Right lobe of liver (tissue), 6 donors: Measurements from ENCODE around the gene C1orf53. TPM values are rescaled to one million over a fixed set of nuclear protein-coding genes. Genes with fewer than 3 reads are reported as not detected.
"Not testable (repeated sequence)": the region's sequence is repeated elsewhere in the genome, so short reads cannot be mapped to it uniquely, and the experiment has no call there.

Source experiments
- ATAC-seq, 4 donors: fragments of 200-7000 bp; cut with Tn5 transposase; one replicate each; pipeline ENCODE4 v1.9.1; 2020; ENCODE audit warnings: mild to moderate bottlenecking in 4 of 4, moderate library complexity in 4 of 4
- DNase-seq, 3 donors: peaks; one replicate each; pipeline ENCODE4 v3.0.0-alpha.2; 2020
- H3K27ac ChIP-seq, 3 donors: fragments of 200-600 bp; one replicate each; pipeline ENCODE4 v1.8.0; 2022
- H3K27me3 ChIP-seq, 2 donors: fragments of 200-600 bp; one replicate each; pipeline ENCODE4 v1.8.0; 2022
- H3K36me3 ChIP-seq, 4 donors: fragments of 200-600 bp; sonication (generic) in 1 of 4; one replicate each; pipeline versions ENCODE4 v1.5.1 to v1.8.0; 2017 to 2022; ENCODE audit warnings: control low read depth in 1 of 4
- H3K4me1 ChIP-seq, 4 donors: fragments of 200-600 bp; sonication (generic) in 1 of 4; one replicate each; pipeline versions ENCODE4 v1.5.1 to v1.8.0; 2017 to 2022; ENCODE audit warnings: control low read depth in 1 of 4
- H3K4me3 ChIP-seq, 3 donors: fragments of 200-600 bp; one replicate each; pipeline ENCODE4 v1.8.0; 2022
- H3K9me3 ChIP-seq, 4 donors: fragments of 200-600 bp; sonication (generic) in 1 of 4; one replicate each; pipeline versions ENCODE4 v1.5.1 to v1.8.0; 2017 to 2022; ENCODE audit warnings: control low read depth in 1 of 4
- CTCF ChIP-seq, 4 donors: fragments of 200-600 bp in 3 of 4; fragments of 450-650 bp in 1 of 4; IDR thresholded peaks; one replicate each; pipeline versions ENCODE4 v1.5.1 to v1.8.0; 2016 to 2022; ENCODE audit warnings: antibody characterized with exemption in 4 of 4, mild to moderate bottlenecking in 2 of 4
- POLR2A ChIP-seq: fragments of 450-650 bp; IDR thresholded peaks from one replicate; pipeline ENCODE4 v1.6.1; 2017; ENCODE audit warnings: antibody characterized with exemption, mild to moderate bottlenecking
- WGBS: methylation state at CpG from one replicate; pipeline ENCODE4 v1.1.6; 2018; ENCODE audit warnings: low coverage, low lambda C conversion rate; ENCODE audit not compliant: insufficient coverage; ENCODE audit errors: missing lambda C conversion rate; 5-methylcytosine and 5-hydroxymethylcytosine counted together
- intact Hi-C, 2 donors: fragments of 100-400 bp; cut with DNase I; formaldehyde crosslinking; loops; one replicate each; pipeline versions ENCODE4 v1.11.2 to v1.14.1; 2022
- total RNA-seq, 6 experiments: library from RNA; depleted of rRNA in 2 of 6; stranded (reverse); fragments of >200 nt in 2 of 6; fragmentation: NEBNext Ultra II Directional in 3 of 6; extraction: Animal tissue kit (Norgen Biotek cat#: 25700) in 3 of 6; gene quantifications; one replicate each; pipeline versions ENCODE4 v1.1.0 to v1.2.4, GENCODE V29; 2016 to 2023
- donor health status: DM: no; HTN: yes; CAD: no.
- donor health status: DM: no; HTN: no; CAD: no.
- donor health status: DM: no; HTN: no; CAD: no.
- donor health status: DM: no; HTN: yes; CAD: no.
- donor health status: DM: no; HTN: yes; CAD: no.

C1orf53 gene
- total RNA-seq, 6 experiments from 2014 or later, result 4.0 to 8.9 (median 6.2) TPM

- H3K36me3 ChIP-seq, result no peaks in the 10 kb centered on the region
- H3K4me3 ChIP-seq, result peak overlapping the region in 2 of 3 donors; percentile 20 to 37
- WGBS, result 14% methylated on average over 9 of the region's 15 CpGs
- intact Hi-C loops, result loop anchor here in 1 of 2 donors (10.0 kb wide), 1 partner anchor 234 kb away; no protein-coding TSS in a partner anchor
- no peak overlapping the region for H3K27ac ChIP-seq
- no peaks in the 10 kb centered on the region for H3K27me3 ChIP-seq
- DNase-seq (no peak), ATAC-seq (peak in 3 of 4 donors; percentile 37 to 73 (median 53))
- TF ChIP-seq CTCF (IDR thresholded peaks at IDR 0.05), result no peak
- TF ChIP-seq POLR2A, result no peak
- no peaks in the 10 kb centered on the region for H3K9me3 ChIP-seq
- H3K4me1 ChIP-seq, result no peaks in the 10 kb centered on the region
These were observed 26.5 kb downstream of the C1orf53 start for GRCh38 chr1:197928849-197929336.

- DNase-seq, result no peak
- no peak overlapping the region for H3K27ac ChIP-seq
- no peak for ATAC-seq
- intact Hi-C loops, result no loop called here
- no peaks in the 10 kb centered on the region for H3K4me1 ChIP-seq
- no peaks in the 10 kb centered on the region for H3K36me3 ChIP-seq
- H3K27me3 ChIP-seq, result no peaks in the 10 kb centered on the region
- 83% methylated on average over 1 of the region's 1 CpG for WGBS
- no peak overlapping the region for H3K4me3 ChIP-seq
- no peaks in the 10 kb centered on the region for H3K9me3 ChIP-seq
- TF ChIP-seq POLR2A (no peak), CTCF (IDR thresholded peaks at IDR 0.05) (no peak)
These were observed 30.6 kb downstream of the C1orf53 start for GRCh38 chr1:197933016-197933415.

GRCh38 chr1:197933647-197934046 lies 31.2 kb downstream of the C1orf53 start:
- Histone ChIP-seq H3K4me1 (no peaks in the 10 kb centered on the region), H3K36me3 (no peaks in the 10 kb centered on the region), H3K4me3 (no peak overlapping the region), H3K9me3 (no peaks in the 10 kb centered on the region), H3K27ac (no peak overlapping the region), H3K27me3 (no peaks in the 10 kb centered on the region)
- TF ChIP-seq POLR2A (no peak), CTCF (IDR thresholded peaks at IDR 0.05) (no peak)
- WGBS, result 63% methylated on average over 1 of the region's 1 CpG
- intact Hi-C loops, result no loop called here
- ATAC-seq (peak in 1 of 4 donors; percentile 15), DNase-seq (no peak)

GRCh38 chr1:197937381-197937780 lies 35.0 kb downstream of the C1orf53 start:
- ATAC-seq (no peak), DNase-seq (no peak)
- TF ChIP-seq POLR2A (no peak), CTCF (IDR thresholded peaks at IDR 0.05) (no peak)
- Histone ChIP-seq H3K27ac (no peak overlapping the region), H3K4me1 (no peaks in the 10 kb centered on the region), H3K9me3 (no peaks in the 10 kb centered on the region), H3K36me3 (no peaks in the 10 kb centered on the region), H3K4me3 (no peak overlapping the region), H3K27me3 (no peaks in the 10 kb centered on the region)
- WGBS, result 88% methylated on average over 2 of the region's 2 CpGs
- intact Hi-C loops, result no loop called here

GRCh38 chr1:197937892-197938291 lies 35.5 kb downstream of the C1orf53 start:
- Histone ChIP-seq H3K36me3 (no peaks in the 10 kb centered on the region), H3K27ac (no peak overlapping the region), H3K9me3 (no peaks in the 10 kb centered on the region), H3K4me3 (no peak overlapping the region), H3K27me3 (no peaks in the 10 kb centered on the region), H3K4me1 (no peaks in the 10 kb centered on the region)
- no peak for TF ChIP-seq CTCF (IDR thresholded peaks at IDR 0.05)
- no peak for TF ChIP-seq POLR2A
- intact Hi-C loops, result no loop called here
- no peak for DNase-seq
- no peak for ATAC-seq
- WGBS, result 84% methylated on average over 6 of the region's 6 CpGs

GRCh38 chr1:197939159-197939980 lies 36.9 kb downstream of the C1orf53 start:
- intact Hi-C loops, DNase-seq: not testable (repeated sequence)
- WGBS, result 77% methylated on average over 5 of the region's 6 CpGs

More at GRCh38 chr1:197939159-197939980, 36.9 kb downstream of the C1orf53 start:
- not testable (repeated sequence) for H3K27me3 ChIP-seq, H3K4me3 ChIP-seq, H3K27ac ChIP-seq, H3K4me1 ChIP-seq, H3K36me3 ChIP-seq, H3K9me3 ChIP-seq
- ATAC-seq, result peak; percentile 51 to 90 (median 68)
